HG03196 (cell line): ENCODE measurements around the gene ARHGAP24.

Source experiments
- ATAC-seq: cut with Tn5 transposase; IDR thresholded peaks from one replicate; pipeline ENCODE4 v1.9.1; 2021; ENCODE audit not compliant: unreplicated experiment

Gene ARHGAP24

DNA sequence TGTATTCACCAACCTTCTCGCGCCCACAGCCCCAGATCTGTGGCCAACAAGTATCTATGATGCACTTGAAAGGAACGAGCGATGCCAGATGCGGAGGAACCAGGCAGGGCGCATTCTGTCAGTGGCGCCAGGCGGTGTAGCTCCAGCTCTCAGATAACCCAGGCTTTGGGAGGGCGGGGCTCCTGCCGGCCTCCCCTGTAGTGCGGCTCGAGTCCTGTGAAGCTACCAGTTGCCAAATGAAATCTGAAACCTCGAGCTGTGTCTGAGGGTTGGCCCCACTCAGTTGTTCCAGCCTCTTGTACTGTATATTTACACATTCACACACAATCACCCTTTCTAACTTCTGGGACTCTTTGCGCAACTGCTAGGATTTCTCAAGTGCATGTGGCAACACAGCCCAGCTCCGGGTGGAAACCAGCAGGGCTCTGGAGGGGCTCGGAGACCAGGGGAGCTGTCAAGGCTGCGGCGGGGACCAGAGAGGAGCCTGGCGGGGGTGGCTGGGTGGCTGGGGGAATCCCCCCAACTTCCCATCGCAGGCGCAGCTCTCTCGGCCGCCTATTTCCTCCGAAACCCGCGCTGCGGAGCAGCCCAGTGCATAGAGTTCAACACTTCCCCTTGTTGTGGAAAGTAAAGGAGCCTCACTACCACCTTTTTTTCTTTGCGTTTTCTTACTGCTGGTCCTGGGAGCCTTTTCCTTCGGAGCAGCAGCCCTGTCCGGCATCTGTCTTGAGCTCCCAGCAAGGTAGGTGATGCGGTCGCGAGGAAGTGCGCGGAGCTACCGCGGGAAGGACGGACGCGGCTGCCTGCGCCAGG lies at the start of gene ARHGAP24:
Gene ARHGAP24 (plus strand): TSS at position 333 of the 813 bp plus-strand sequence.
- peak; percentile 95 for ATAC-seq

DNA sequence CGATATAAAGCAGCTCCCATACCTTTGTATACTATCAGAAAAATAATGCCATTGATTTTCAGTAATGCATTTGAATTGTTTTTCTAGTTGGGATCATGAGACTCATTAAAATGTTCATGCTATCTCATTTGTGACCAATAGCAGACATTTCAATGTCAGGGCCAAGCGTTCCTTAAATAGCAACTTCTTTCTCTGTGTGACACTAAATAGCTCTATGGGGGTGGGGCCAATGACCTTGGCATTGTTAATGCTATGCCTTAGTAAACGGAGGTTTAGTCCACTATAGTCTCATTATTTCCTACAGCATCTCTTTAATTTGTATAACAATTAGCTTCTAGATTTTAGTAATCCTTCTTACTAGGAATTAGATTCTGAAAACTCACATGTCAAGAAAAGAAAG lies 48.6 kb upstream of the ARHGAP24 start:
- no peak for ATAC-seq

DNA sequence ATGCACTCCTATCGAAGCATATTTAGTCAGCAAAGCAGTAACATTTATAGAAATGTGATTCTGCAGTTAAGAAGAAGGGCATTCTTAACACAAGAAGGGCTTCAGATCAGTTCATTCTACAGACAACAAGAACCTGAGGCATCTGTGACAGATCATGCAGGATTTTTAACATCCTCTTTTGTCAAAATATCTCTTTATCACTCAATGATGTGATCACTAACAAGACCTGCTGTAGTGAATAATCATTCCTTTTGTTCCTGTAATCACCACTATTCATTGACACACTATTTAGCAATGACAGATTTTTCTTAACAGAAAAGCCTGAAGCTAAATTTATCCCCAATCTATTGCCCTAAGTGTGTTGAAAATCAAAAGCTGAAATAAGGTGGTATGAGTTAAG lies 47.8 kb upstream of the ARHGAP24 start:
- no peak for ATAC-seq

DNA sequence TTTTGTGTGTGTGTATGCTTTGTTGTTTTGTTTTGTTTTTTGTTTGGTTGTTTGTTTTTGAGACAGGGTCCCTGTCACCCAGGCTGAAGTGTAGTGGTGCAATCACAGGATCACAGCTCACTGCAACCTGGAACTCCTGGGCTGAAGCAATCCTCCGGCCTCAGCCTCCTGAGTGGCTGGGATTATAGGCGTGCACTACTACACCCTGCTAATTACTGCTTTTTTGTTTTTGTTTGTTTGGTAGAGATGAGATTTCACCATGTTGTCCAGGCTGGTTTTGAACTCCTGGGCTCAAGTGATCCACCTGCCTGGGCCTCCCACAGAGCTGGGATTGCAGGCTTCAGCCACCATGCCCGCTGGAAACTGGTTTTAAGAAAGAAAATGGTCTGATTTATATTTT lies 44.7 kb upstream of the ARHGAP24 start:
- no peak for ATAC-seq

DNA sequence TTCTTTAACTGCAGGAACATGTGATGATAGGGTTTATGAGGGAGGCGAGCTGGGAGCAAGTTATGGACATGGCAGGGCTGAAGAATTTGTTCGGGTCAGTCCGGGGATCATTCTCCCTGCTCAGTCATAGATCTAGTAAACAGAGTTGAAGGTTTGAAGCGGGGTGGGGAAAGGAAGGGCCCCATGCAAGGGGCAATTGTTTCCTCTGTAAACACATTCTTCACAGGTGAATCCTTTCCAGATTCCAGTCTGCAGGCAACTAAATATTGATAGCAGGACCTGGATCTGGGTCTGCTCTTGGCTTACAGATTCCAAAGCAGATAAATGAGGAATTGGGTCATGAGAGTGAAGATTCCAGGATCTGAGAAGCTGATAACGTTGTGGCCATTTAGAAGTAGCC lies 44.3 kb upstream of the ARHGAP24 start:
- ATAC-seq = no peak

DNA sequence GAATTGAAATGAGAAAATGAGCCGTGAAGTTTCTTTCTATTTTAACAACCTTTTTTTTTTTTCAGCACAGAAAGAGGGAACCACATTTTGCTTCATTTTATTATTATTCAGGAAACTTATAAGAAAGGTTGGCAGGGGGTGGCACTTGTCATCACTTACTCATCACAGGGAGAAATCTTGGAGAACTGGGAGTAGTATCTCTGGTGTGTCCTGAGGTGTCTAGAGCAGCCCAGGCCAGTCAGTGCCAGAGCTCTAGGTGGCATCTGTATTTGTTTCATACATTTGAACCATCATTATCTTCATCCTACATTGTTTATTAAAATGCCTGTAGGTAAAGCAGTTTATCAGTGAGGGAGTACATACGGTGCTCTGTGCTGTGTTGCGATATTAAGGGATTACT lies 43.8 kb upstream of the ARHGAP24 start:
- ATAC-seq = no peak

DNA sequence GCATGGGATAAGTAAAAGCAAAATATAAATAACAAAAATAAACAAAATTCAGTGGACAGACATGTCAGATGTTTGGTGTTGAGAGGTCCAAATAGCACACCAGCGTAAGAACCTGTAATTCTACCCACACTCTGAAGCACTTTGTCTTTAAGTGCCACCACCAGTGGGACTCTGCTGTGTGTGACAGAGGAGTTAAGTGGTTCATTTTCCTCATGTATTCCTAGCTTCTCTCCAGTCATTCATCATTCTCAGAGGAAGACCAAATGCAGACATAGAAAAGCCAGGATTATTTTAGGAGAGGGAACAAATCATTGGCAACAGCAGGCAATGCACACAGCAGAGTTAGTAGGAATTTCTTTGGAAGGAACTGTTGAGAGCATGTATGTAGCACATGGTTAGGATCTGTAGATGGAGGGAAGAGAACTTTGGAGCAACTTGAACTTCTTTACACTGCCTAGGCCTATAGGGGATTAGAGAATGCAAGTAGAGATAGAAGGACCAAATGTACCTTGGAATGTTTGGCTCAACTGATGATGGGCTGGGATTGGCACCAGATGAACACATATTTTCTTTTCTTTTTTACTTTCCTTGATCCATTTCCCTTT lies 43.0 kb upstream of the ARHGAP24 start:
- no peak for ATAC-seq

DNA sequence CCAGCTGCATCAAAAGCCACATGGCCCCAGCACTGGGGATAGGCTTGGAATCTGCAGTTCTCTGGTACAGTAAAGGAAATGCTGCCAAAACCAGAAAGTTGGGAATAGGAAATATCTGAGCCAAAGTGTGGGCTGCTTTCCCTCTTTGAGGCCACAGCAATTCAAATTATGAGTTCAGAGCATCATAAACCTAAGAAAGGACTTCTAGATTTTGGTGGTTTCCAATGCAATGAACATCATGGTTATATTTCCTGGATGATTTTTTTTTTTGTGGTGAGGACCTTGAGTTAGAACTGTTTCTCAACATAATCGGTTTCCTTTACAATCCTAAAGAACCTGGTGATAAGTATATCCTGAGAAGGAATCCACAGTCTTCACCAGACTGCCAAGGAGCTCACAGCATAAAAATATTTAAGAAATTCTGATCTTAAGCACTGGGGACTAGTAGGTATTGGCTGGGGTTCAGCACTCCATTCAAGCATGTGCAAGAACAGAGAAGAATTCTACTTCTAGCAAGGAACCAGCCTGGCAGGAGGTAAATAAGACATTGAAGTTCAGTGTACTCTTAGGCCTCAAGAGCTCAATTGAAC lies 29.8 kb upstream of the ARHGAP24 start:
- ATAC-seq = no peak

DNA sequence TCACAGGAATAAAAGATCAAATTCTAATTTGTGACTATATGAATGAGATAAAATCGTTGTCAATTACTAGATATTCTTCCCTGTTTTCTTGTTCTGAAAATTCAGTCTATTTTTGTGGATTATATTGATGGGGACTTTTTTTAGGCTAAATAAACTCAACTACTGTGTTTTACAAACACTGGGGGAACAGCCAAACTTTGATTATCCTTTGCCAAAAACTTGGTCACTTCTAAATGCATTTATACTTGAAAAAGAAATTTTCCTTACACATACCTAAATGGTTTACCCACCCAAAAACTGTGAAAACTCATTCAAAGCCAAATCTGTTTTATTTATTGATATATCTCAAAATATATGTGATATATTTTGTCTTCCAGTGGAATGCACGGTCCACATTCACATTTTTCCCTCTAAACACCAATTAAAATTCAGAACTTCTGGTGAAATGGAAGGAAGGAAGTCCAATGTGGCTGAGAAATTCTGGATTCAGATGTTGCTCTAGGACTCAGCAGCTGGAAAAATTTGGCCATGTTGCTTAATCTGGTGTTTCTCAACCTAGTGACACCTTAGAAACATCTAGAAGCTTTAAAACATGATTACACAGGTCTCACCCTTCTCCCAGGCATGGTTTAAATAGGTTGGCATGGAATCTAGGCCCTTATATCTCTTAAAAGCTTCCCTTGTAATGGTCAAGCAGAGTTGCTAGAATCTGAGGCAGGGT lies 28.6 kb upstream of the ARHGAP24 start:
- ATAC-seq = no peak

DNA sequence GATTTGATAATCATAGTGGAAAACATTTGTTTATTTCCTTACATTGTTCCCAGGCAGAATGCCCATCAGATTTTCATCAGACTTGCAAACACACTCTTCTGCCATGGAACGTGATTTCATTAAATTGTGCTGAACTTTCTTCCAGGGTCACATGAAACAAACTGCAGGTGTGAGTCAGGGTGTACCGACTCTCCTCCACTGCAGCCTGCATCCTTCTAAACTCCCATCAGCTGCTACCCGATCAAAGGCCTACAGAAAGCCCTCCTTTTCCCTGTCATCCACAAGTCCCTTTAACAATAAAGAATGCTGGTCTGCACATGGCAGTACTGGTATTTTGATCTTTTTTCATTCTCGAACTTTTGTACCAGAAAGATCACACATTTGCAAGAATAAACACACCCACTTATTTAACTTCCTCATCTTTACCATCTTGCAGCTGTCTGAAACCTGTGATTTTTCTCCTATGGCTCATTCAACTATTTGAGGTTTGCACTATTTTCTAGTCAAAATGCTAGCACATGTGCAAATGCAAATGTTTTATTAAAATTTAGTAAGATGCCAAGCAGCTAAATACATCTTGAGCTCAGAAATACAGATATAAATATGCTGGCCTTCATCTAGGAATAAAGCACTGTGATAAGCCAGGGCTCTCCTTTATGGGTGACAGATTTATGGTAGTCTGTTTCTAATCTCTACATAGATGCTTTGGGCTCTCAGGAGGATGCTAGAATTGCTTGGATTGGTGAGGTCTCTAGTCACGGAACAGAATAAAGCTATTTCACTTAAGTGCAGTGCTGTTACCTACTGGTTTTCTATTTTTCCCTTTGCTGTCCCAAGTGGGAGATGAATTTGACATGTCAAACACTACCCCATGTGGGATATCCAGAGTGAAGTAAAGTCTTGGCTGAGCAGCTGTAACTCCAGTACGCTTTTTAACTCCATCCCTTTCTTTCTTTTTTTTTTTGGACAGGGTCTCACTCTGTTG lies 25.8 kb upstream of the ARHGAP24 start:
- ATAC-seq = no peak

DNA sequence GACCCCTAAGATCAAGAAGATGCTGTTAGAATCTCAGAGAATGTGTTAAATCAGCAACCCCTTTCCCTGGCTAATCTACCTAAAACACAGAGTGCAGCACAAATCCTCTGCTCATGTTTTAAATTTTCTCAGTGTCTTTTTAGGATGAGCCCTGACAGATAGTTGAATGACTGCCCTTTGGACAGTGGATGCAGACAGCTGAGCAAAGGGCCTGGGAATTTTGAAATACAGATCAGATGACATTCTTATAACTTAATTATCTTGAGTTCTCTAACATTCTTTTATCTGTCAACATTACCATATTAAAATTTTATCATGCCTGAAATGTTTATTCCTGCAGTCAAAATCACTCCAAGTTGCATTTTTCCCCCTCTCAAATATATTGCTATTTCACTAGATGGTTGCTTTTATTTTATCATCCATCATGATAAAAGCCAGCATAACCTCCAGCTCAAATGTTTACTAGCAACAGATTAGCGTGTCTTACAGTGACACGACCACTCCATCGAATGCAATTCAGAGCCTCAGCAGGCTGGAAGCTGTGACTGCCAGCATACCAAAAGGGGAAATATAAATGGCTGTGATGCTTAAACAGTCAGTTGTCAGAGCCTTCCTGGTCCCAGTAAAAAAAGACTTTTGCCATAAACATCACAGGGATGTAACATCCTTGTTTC lies 22.8 kb upstream of the ARHGAP24 start:
- ATAC-seq = no peak

DNA sequence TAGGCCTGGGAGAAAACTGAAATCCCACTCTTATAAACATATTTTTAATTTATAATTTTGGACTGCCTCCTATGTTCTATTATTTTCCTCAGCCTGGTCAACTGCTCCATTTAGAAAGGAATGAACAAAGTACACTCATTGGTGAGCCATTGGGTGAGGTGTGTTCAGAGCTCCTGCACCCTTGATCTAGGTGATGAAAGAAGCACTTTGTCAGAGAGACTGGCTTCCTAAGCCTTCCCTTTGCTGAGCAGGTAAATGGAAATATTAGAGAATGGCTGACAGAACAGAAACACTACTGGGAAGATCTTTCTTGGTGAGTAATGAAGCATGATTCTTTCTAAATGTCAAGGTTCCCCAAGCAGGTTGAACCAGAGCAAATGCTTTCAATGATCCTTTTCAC lies 19.0 kb upstream of the ARHGAP24 start:
- no peak for ATAC-seq

DNA sequence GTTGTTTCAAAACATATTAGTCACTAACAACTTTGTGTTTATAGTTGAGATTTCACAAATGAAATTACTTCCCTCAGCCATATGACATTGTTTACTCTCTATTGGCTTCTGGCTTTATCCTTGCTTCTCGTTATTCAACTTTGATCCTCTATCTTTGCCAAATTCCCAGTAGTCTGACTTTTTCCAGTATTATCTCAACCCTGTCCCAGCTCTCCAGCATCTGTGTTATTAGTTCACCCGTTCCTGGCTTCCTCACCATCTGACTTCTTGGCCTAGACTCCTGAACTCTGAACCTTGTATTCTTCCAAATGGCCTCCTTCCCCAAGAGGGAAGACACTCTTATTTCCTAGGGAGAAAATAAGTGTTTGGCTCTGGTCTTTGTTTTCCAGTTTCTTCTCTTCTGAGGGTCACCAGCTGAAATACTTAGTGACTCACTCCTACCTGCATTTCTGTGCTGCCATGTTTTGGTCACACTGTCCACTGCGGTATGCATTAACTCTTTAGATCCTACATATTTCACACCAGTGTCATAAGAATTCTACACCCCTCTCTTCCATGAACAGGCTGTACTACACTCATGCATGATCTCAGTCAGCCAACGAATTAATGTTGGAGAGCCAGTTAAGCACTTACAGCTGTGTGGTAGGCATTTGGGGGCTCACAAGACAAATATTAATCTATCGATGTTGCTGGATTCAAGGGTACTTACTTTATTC lies 17.0 kb upstream of the ARHGAP24 start:
- no peak for ATAC-seq

DNA sequence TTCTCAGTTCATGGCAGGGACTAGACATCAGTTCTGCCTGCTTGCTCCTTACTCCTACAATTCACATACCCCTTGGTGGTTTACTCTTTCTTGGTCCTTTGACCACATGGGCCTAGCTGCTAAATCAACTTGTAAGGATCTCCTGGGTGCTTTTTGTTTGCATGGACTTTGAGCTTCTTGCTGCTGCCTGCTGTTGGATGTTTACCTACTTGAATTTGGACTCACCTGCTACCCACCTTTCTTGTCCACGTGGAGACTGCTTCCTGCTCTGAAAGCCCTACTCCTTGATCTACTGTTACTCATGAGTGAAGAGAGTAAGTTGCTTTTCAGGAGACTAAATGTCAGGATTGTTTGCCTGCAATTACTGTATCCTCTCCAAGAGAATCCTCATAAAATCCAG lies 15.2 kb upstream of the ARHGAP24 start:
- ATAC-seq = no peak

DNA sequence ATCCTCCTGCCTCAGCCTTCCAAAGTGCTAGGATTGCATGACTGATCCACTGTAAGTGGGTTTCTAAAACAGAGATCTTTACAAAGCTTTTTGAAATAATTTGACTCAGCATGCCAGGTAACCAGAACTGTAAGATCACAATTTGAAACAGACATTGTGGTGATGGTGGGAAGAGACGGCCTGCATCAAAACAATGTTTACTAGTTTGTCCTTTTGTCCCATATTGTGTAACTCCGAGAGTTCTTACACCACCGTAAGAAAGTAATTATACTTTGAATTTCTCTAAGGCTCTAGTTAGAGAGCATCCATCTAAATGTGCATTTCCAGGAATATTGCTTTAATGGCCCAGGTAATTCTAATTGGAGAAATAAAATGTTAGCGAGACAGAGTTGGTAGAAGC lies 594 bp upstream of the ARHGAP24 start:
- ATAC-seq = no peak

DNA sequence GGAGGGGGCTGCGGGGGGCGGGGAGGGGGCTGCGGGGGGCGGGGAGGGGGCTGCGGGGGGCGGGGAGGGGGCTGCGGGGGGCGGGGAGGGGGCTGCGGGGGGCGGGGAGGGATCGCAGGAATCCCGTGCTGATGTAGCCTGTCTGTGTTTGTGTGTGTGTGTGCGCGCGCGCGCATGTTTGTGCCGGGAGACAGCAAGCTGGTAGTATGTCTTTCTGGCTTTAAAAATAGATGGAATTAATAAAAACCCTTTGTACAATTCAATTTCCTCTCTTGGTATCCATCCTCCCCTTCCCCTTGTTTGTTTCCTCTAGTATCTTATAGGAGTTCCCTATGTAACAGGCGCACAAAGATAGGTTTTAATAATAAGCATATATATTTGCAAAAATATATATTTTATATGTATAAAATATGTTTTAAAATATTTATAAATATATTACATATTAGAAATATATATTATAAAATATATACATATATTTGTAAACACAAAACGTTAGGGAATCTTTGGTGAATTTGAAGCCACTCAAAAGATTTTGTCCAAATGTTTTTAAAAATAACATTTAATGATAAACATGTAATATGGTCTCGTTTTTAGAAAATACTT lies 782 bp downstream of the ARHGAP24 start:
- no peak for ATAC-seq

DNA sequence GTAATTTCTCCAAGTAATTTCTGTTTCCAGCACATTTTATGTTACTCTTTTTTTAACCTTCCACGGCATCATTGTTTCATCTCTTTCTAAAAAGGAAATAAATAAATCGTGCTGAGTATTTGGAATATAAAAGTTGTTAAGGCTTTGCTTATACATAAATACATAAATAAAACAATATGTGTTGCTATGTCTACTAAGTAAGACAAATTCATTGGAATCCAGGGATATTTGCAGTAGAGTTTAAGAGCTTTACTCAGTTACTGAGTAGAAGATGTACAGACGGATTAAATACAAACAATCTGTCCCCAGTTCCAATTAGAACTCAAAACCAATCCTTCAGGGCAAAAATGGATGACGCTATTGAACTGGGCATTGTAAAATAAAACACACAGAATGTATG lies 1.4 kb downstream of the ARHGAP24 start:
- ATAC-seq = no peak

DNA sequence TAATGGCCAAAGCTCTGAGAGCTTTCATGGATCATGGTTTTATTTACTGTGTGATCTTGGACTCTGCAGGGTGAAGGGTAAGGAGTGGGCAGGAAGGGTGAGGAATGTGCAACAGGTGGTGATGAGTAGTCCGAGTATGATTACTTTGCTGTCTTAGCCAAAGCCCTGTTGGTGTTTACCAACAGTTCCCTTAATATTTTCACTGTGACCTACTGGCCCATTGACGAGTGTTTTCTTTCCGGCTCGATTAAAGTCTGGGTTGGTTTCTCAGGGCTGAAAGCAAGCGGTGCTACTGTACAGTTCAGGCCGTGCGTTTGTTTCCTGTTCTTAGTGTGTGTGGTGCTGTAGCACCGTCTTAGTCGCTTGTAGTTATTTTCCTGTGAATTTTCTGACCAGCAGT lies 2.6 kb downstream of the ARHGAP24 start:
- ATAC-seq = no peak

DNA sequence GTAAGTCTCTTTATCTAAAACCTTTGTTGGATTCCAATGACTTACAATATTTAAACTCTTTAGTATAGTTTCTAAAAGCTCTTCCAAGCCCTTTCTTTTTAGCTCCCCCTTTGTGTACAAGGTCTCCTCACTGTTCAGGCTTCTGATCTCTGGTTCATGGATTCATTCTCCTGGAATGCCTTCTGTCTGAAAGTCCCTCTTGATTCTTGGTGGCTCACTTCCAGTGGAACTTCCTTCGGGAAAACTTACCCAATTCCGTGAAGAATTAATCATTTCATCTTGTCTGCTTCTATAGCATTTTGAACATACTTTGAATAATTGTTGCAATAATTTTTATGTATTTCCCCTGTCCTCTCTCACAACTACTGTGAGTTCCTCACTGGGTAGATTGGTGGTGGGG lies 3.6 kb downstream of the ARHGAP24 start:
- ATAC-seq = no peak
